Measurements from ENCODE around the gene VSIG10L.

VSIG10L gene

DNA sequence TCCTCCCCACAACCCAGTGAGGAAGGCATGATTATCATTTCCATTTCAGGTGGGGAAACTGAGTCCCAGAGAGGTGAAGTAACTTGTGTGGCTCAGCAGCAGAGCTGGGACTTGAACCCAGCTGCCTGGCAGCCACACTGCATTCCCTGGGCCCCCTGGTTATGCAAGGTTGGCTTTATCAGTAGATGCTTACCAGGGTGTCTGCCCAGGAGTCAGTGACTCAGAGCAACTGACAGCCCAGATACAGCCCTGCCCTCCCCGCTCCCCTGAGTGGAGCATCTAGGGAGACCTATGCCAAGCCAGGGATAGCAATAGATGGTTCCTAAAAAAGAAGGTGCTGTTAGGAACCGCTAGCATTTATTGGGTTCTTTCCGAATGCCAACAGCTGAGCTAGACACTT, 24.6 kb downstream of the VSIG10L start:
- Histone ChIP-seq H3K14ac (ENCODE audit: low read length in 2 of 2) (no peak overlapping the region), H2AFZ (ENCODE audit: low read depth, low read length) (no peak overlapping the region), H3K4me3 (ENCODE audit: insufficient read depth in 1 of 2, low read depth in 1 of 2, low read length in 2 of 2) (no peak overlapping the region), H2AK5ac (ENCODE audit: low read length, severe bottlenecking) (no peak overlapping the region), H3K4me1 (ENCODE audit: control insufficient read depth, insufficient read depth, low read depth, low read length) (no peaks in the 10 kb centered on the region), H3K79me1 (replicated peaks; ENCODE audit: low read length, poor library complexity, severe bottlenecking) (no peaks in the 10 kb centered on the region), H3K27me3 (ENCODE audit: control insufficient read depth in 1 of 2, insufficient read depth in 1 of 2, low read length in 2 of 2) (peaks cover 8 to 23% of the 10 kb centered on the region in 2 experiments), H3K27ac (ENCODE audit: low read length, poor library complexity, severe bottlenecking) (no peak overlapping the region), H3K9me3 (ENCODE audit: control insufficient read depth, low read length) (no peaks in the 10 kb centered on the region), H3K4me2 (ENCODE audit: low read length, poor library complexity, severe bottlenecking) (no peak overlapping the region), H3K4ac (ENCODE audit: low read depth in 1 of 2, low read length in 2 of 2) (no peak overlapping the region), H4K8ac (ENCODE audit: low read length) (no peak overlapping the region), H3K36me3 (ENCODE audit: control insufficient read depth in 1 of 2, insufficient read depth in 2 of 2, low read depth in 1 of 2, low read length in 2 of 2) (no peaks in the 10 kb centered on the region), H2BK120ac (ENCODE audit: low read depth, low read length) (no peak overlapping the region), H2BK5ac (ENCODE audit: low read depth, low read length, poor library complexity, severe bottlenecking) (no peak overlapping the region), H3K18ac (ENCODE audit: low read depth in 1 of 2, low read length in 2 of 2) (no peak overlapping the region), H4K91ac (ENCODE audit: low read length) (no peak overlapping the region), H3K23ac (ENCODE audit: low read length in 2 of 2) (no peak overlapping the region), H2BK12ac (ENCODE audit: low read length in 2 of 2) (no peak overlapping the region), H2BK15ac (ENCODE audit: low read depth, poor library complexity, severe bottlenecking) (no peak overlapping the region), H3K9ac (ENCODE audit: low read length) (no peak overlapping the region)
- WGBS = 87% methylated on average over 3 of the region's 3 CpGs
- no peak for DNase-seq

- Histone ChIP-seq H2AK5ac (ENCODE audit: low read length, severe bottlenecking) (no peak overlapping the region), H3K9ac (ENCODE audit: low read length) (no peak overlapping the region), H2BK120ac (ENCODE audit: low read depth, low read length) (no peak overlapping the region), H4K8ac (ENCODE audit: low read length) (no peak overlapping the region), H3K4me3 (ENCODE audit: insufficient read depth in 1 of 2, low read depth in 1 of 2, low read length in 2 of 2) (no peak overlapping the region), H3K4me1 (ENCODE audit: control insufficient read depth, insufficient read depth, low read depth, low read length) (no peaks in the 10 kb centered on the region), H3K79me1 (replicated peaks; ENCODE audit: low read length, poor library complexity, severe bottlenecking) (no peaks in the 10 kb centered on the region), H2AFZ (ENCODE audit: low read depth, low read length) (no peak overlapping the region), H2BK5ac (ENCODE audit: low read depth, low read length, poor library complexity, severe bottlenecking) (no peak overlapping the region), H2BK12ac (ENCODE audit: low read length in 2 of 2) (no peak overlapping the region), H3K18ac (ENCODE audit: low read depth in 1 of 2, low read length in 2 of 2) (no peak overlapping the region), H3K23ac (ENCODE audit: low read length in 2 of 2) (no peak overlapping the region), H3K4ac (ENCODE audit: low read depth in 1 of 2, low read length in 2 of 2) (no peak overlapping the region), H3K4me2 (ENCODE audit: low read length, poor library complexity, severe bottlenecking) (no peak overlapping the region), H3K27me3 (ENCODE audit: control insufficient read depth in 1 of 2, insufficient read depth in 1 of 2, low read length in 2 of 2) (peaks cover 12 to 28% of the 10 kb centered on the region in 2 experiments), H3K14ac (ENCODE audit: low read length in 2 of 2) (no peak overlapping the region), H3K36me3 (ENCODE audit: control insufficient read depth in 1 of 2, insufficient read depth in 2 of 2, low read depth in 1 of 2, low read length in 2 of 2) (no peaks in the 10 kb centered on the region), H2BK15ac (ENCODE audit: low read depth, poor library complexity, severe bottlenecking) (no peak overlapping the region), H4K91ac (ENCODE audit: low read length) (no peak overlapping the region), H3K9me3 (ENCODE audit: control insufficient read depth, low read length) (no peaks in the 10 kb centered on the region), H3K27ac (ENCODE audit: low read length, poor library complexity, severe bottlenecking) (no peak overlapping the region)
- 62% methylated on average over 8 of the region's 8 CpGs for WGBS
- DNase-seq = no peak
Observed at GRCh38 chr19:51316688-51317087, 25.3 kb downstream of the VSIG10L start.

DNA sequence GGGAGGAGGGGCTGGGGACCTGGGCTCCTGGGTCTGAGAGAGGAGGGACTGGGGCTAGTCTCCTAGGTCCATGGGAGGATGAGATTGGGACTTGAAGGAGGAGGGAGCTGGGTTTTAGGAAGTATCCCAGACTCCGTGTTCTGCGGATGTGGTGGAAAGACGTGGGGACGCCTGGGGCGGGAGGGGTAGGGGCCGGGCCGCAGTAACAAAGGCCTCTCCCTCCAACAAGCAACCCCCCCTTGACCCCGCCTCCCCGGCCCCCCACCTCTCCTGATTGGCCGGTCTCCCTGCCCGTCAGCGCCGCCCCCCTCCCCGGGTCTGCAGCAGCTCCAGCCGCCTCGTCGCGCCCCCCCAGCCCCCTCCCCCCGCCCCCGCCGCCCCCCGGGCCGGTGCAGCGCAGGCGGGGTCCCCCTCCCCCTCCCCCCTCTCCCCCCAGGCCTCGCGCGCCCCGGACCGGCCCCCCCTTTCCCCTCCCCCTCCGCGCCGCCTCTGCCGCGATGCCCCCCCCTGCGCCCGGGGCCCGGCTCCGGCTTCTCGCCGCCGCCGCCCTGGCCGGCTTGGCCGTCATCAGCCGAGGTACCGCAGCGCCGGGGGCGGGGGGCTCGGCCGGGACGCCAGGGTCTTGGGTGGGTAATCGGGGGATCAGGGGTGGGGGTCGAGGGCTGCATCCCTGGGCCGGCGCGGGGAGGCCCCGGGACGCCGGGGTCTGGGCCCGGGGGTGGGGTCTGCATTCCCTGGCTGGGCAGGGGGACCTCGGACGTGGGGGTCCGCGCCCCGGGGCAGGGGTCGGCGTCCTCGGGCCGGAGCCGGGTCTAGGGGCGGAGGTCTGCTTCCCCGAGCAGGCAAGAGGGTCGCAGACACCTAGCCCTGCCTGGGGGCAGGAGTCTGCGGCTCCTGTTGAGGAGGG, 30.3 kb downstream of the VSIG10L start, which contains the start of gene IGLON5:
TSS of gene IGLON5 (plus strand) at position 294 of the 907 bp plus-strand sequence. CDS start at position 498, 204 bp downstream.
- Histone ChIP-seq H3K79me1 (replicated peaks; ENCODE audit: low read length, poor library complexity, severe bottlenecking) (no peaks in the 10 kb centered on the region), H3K18ac (ENCODE audit: low read depth in 1 of 2, low read length in 2 of 2) (no peak within 1 kb of the TSS), H2BK120ac (ENCODE audit: low read depth, low read length) (no peak within 1 kb of the TSS), H2BK15ac (ENCODE audit: low read depth, poor library complexity, severe bottlenecking) (no peak within 1 kb of the TSS), H3K4me2 (ENCODE audit: low read length, poor library complexity, severe bottlenecking) (no peak within 1 kb of the TSS), H2BK12ac (ENCODE audit: low read length in 2 of 2) (no peak within 1 kb of the TSS), H3K4me1 (ENCODE audit: control insufficient read depth, insufficient read depth, low read depth, low read length) (no peaks in the 10 kb centered on the region), H4K91ac (ENCODE audit: low read length) (no peak within 1 kb of the TSS), H3K9me3 (ENCODE audit: control insufficient read depth, low read length) (peaks cover 5% of the 10 kb centered on the region), H4K8ac (ENCODE audit: low read length) (no peak within 1 kb of the TSS), H3K27me3 (ENCODE audit: control insufficient read depth in 1 of 2, insufficient read depth in 1 of 2, low read length in 2 of 2) (peaks cover 12 to 34% of the 10 kb centered on the region in 2 experiments), H3K9ac (ENCODE audit: low read length) (no peak within 1 kb of the TSS), H3K4me3 (ENCODE audit: insufficient read depth in 1 of 2, low read depth in 1 of 2, low read length in 2 of 2) (no peak within 1 kb of the TSS), H2BK5ac (ENCODE audit: low read depth, low read length, poor library complexity, severe bottlenecking) (no peak within 1 kb of the TSS), H2AFZ (ENCODE audit: low read depth, low read length) (no peak within 1 kb of the TSS), H2AK5ac (ENCODE audit: low read length, severe bottlenecking) (no peak within 1 kb of the TSS), H3K27ac (ENCODE audit: low read length, poor library complexity, severe bottlenecking) (no peak within 1 kb of the TSS), H3K4ac (ENCODE audit: low read depth in 1 of 2, low read length in 2 of 2) (no peak within 1 kb of the TSS), H3K23ac (ENCODE audit: low read length in 2 of 2) (no peak within 1 kb of the TSS), H3K36me3 (ENCODE audit: control insufficient read depth in 1 of 2, insufficient read depth in 2 of 2, low read depth in 1 of 2, low read length in 2 of 2) (no peaks in the 10 kb centered on the region), H3K14ac (ENCODE audit: low read length in 2 of 2) (no peak within 1 kb of the TSS)
- whole genome bisulfite sequencing = 13% methylated on average over 27 of the region's 76 CpGs
- no peak for DNase-seq

DNA sequence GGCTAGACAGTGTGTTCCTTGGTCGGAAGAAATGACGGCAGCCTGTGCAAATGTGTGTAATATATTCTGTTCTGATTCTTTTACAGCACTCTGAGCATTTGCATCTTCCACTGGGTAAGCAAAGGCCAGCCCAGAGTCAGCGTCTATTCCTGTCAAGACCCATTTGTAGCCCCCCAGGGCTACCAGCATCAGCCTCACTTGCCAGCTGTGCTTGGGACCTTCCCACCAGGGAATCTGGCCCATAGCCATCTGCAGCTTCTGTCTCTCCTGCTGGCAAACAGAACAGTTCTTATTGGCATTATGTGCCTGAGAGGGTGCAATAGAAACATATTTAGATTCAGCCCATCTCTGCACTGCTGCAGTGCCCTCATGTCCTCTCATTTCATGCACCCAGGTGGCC, 36.5 kb downstream of the VSIG10L start:
- Histone ChIP-seq H3K4me3 (ENCODE audit: insufficient read depth in 1 of 2, low read depth in 1 of 2, low read length in 2 of 2) (no peak overlapping the region), H3K9ac (ENCODE audit: low read length) (no peak overlapping the region), H3K79me1 (replicated peaks; ENCODE audit: low read length, poor library complexity, severe bottlenecking) (no peaks in the 10 kb centered on the region), H4K91ac (ENCODE audit: low read length) (no peak overlapping the region), H3K4me1 (ENCODE audit: control insufficient read depth, insufficient read depth, low read depth, low read length) (no peaks in the 10 kb centered on the region), H3K36me3 (ENCODE audit: control insufficient read depth in 1 of 2, insufficient read depth in 2 of 2, low read depth in 1 of 2, low read length in 2 of 2) (no peaks in the 10 kb centered on the region), H2BK5ac (ENCODE audit: low read depth, low read length, poor library complexity, severe bottlenecking) (no peak overlapping the region), H3K27ac (ENCODE audit: low read length, poor library complexity, severe bottlenecking) (no peak overlapping the region), H2AK5ac (ENCODE audit: low read length, severe bottlenecking) (no peak overlapping the region), H3K14ac (ENCODE audit: low read length in 2 of 2) (no peak overlapping the region), H2AFZ (ENCODE audit: low read depth, low read length) (no peak overlapping the region), H2BK15ac (ENCODE audit: low read depth, poor library complexity, severe bottlenecking) (no peak overlapping the region), H2BK120ac (ENCODE audit: low read depth, low read length) (no peak overlapping the region), H4K8ac (ENCODE audit: low read length) (no peak overlapping the region), H2BK12ac (ENCODE audit: low read length in 2 of 2) (no peak overlapping the region), H3K18ac (ENCODE audit: low read depth in 1 of 2, low read length in 2 of 2) (no peak overlapping the region), H3K27me3 (ENCODE audit: control insufficient read depth in 1 of 2, insufficient read depth in 1 of 2, low read length in 2 of 2) (peaks cover 0 to 20% of the 10 kb centered on the region in 2 experiments), H3K4me2 (ENCODE audit: low read length, poor library complexity, severe bottlenecking) (no peak overlapping the region), H3K4ac (ENCODE audit: low read depth in 1 of 2, low read length in 2 of 2) (no peak overlapping the region), H3K9me3 (ENCODE audit: control insufficient read depth, low read length) (peaks cover 15% of the 10 kb centered on the region), H3K23ac (ENCODE audit: low read length in 2 of 2) (no peak overlapping the region)
- 65% methylated on average over 1 of the region's 3 CpGs for WGBS
- DNase-seq = no peak
